Caco-2 (cell line): ENCODE measurements around the gene NTRK2. TPM values are rescaled to one million over a fixed set of nuclear protein-coding genes. Genes with fewer than 3 reads are reported as not detected.

Experiments
- BruUV-seq: library from RNA; stranded (reverse); fragments of 400-500 nt; replicated peaks from 2 replicates; lab custom pipeline; 2021; lab: Mats Ljungman, UMichigan
- CTCF ChIA-PET: fragments of 300-600 bp; sonication (Branson Sonifier 250); formaldehyde crosslinking; loops from one replicate; lab custom pipeline; 2022; ENCODE audit warnings: antibody characterized with exemption; lab: Charles Lee
- POLR2A ChIA-PET: fragments of 300-600 bp; sonication (Branson Sonifier 250); formaldehyde crosslinking; loops from one replicate; lab custom pipeline; 2022; ENCODE audit warnings: antibody characterized with exemption; lab: Charles Lee
- DNase-seq, 2 experiments: peaks; one replicate each; pipeline versions ENCODE4 v3.0.0 to v3.0.0-alpha.2; 2020 to 2022
- H3K27me3 ChIP-seq: replicated peaks from 2 replicates; pipeline ENCODE4 v1.6.0; 2011; ENCODE audit warnings: low read length; ENCODE audit not compliant: control insufficient read depth, insufficient read depth
- H3K36me3 ChIP-seq: 2 replicates; pipeline ENCODE4 v1.5.1; 2011; ENCODE audit warnings: low read length; ENCODE audit not compliant: control insufficient read depth, insufficient read depth
- H3K4me1 ChIP-seq: fragments of 250-450 bp; sonication (Bioruptor Pico); 2 replicates; pipeline ENCODE4 v1.5.1; 2020; ENCODE audit warnings: mild to moderate bottlenecking
- H3K4me3 ChIP-seq: 2 replicates; pipeline ENCODE4 v1.5.1; 2011; ENCODE audit warnings: low read depth, mild to moderate bottlenecking, control low read depth, low read length
- H3K9me3 ChIP-seq: fragments of 250-450 bp; sonication (Bioruptor Pico); 2 replicates; pipeline ENCODE4 v1.5.1; 2020; ENCODE audit warnings: mild to moderate bottlenecking, moderate library complexity
- H3K27ac Mint-ChIP-seq: one replicate; pipeline ENCODE4 v1.8.0; 2022; ENCODE audit warnings: mixed read lengths; ENCODE audit not compliant: unreplicated experiment
- H3K27me3 Mint-ChIP-seq: one replicate; pipeline ENCODE4 v1.8.0; 2022; ENCODE audit warnings: mixed read lengths; ENCODE audit not compliant: insufficient read depth, unreplicated experiment
- H3K36me3 Mint-ChIP-seq: one replicate; pipeline ENCODE4 v1.8.0; 2022; ENCODE audit warnings: mild to moderate bottlenecking, mixed read lengths; ENCODE audit not compliant: insufficient read depth, unreplicated experiment
- H3K4me1 Mint-ChIP-seq: one replicate; pipeline ENCODE4 v1.8.0; 2022; ENCODE audit warnings: low read depth, mixed read lengths; ENCODE audit not compliant: unreplicated experiment
- H3K4me3 Mint-ChIP-seq: one replicate; pipeline ENCODE4 v1.8.0; 2022; ENCODE audit warnings: mild to moderate bottlenecking, moderate library complexity, mixed read lengths; ENCODE audit not compliant: unreplicated experiment
- H3K9me3 Mint-ChIP-seq: one replicate; pipeline ENCODE4 v1.8.0; 2022; ENCODE audit warnings: mixed read lengths; ENCODE audit not compliant: unreplicated experiment
- CTCF ChIP-seq, 2 experiments: fragments of 200-600 bp in 1 of 2; IDR thresholded peaks; 1 replicate in 1 of 2; 2 replicates in 1 of 2; pipeline versions ENCODE4 v1.5.1 to v1.8.0; 2011 to 2022; ENCODE audit warnings: antibody characterized with exemption in 1 of 2, control low read depth in 1 of 2, inconsistent platforms in 1 of 2, low read depth in 1 of 2, low read length in 1 of 2, mild to moderate bottlenecking in 1 of 2, moderate library complexity in 1 of 2; ENCODE audit not compliant: insufficient read depth in 1 of 2, severe bottlenecking in 1 of 2, unreplicated experiment in 1 of 2
- intact Hi-C: fragments of 100-400 bp; cut with micrococcal nuclease; formaldehyde crosslinking; loops from one replicate; pipeline ENCODE4 v1.10.0; 2022; ENCODE audit not compliant: unreplicated experiment
- total RNA-seq: library from RNA; stranded (reverse); gene quantifications from 2 replicates; pipeline ENCODE4 v1.2.3, GENCODE V29; 2022

The NTRK2 gene
- total RNA-seq, 1 experiment from 2014 or later, result not detected

- H3K27me3 Mint-ChIP-seq, result no peaks in the 10 kb centered on the region
- H3K27ac Mint-ChIP-seq, result no peak overlapping the region
- no peaks in the 10 kb centered on the region for H3K4me1 Mint-ChIP-seq
- no peaks in the 10 kb centered on the region for H3K9me3 Mint-ChIP-seq
- Histone ChIP-seq H3K27me3 (no peaks in the 10 kb centered on the region), H3K36me3 (no peaks in the 10 kb centered on the region), H3K9me3 (no peaks in the 10 kb centered on the region), H3K4me3 (no peak overlapping the region), H3K4me1 (no peaks in the 10 kb centered on the region)
- H3K36me3 Mint-ChIP-seq, result no peaks in the 10 kb centered on the region
- POLR2A ChIA-PET, result no interaction called here
- intact Hi-C loops, result no loop called here
- CTCF ChIA-PET, result no interaction called here
- no peak for TF ChIP-seq CTCF (IDR thresholded peaks at IDR 0.05; ENCODE audit: insufficient read depth in 1 of 2, low read depth in 1 of 2, low read length in 1 of 2, severe bottlenecking in 1 of 2, unreplicated experiment in 1 of 2)
- DNase-seq, result no peak
- no peak overlapping the region for H3K4me3 Mint-ChIP-seq
- BruUV-seq, result no TSS peak
Measured at GRCh38 chr9:84886866-84887265, 217.3 kb downstream of the NTRK2 start.

GRCh38 chr9:84891924-84892323 is 222.4 kb downstream of the NTRK2 start:
- no peaks in the 10 kb centered on the region for H3K4me1 Mint-ChIP-seq
- H3K9me3 Mint-ChIP-seq, result no peaks in the 10 kb centered on the region
- no TSS peak for BruUV-seq
- ChIA-PET POLR2A (no interaction called here), CTCF (no interaction called here)
- no peaks in the 10 kb centered on the region for H3K27me3 ChIP-seq
- intact Hi-C loops, result no loop called here
- H3K9me3 ChIP-seq, result no peaks in the 10 kb centered on the region
- no peaks in the 10 kb centered on the region for H3K36me3 ChIP-seq
- DNase-seq, result no peak
- H3K27ac Mint-ChIP-seq, result no peak overlapping the region
- no peak for TF ChIP-seq CTCF (IDR thresholded peaks at IDR 0.05; ENCODE audit: insufficient read depth in 1 of 2, low read depth in 1 of 2, low read length in 1 of 2, severe bottlenecking in 1 of 2, unreplicated experiment in 1 of 2)
- H3K36me3 Mint-ChIP-seq, result no peaks in the 10 kb centered on the region
- H3K4me3 ChIP-seq, result no peak overlapping the region
- no peaks in the 10 kb centered on the region for H3K4me1 ChIP-seq
- H3K27me3 Mint-ChIP-seq, result no peaks in the 10 kb centered on the region
- H3K4me3 Mint-ChIP-seq, result no peak overlapping the region

GRCh38 chr9:84893419-84894128 is 224.0 kb downstream of the NTRK2 start:
- H3K4me1 Mint-ChIP-seq, result no peaks in the 10 kb centered on the region
- CTCF ChIA-PET, result no interaction called here
- H3K27me3 ChIP-seq, result no peaks in the 10 kb centered on the region

More at GRCh38 chr9:84893419-84894128, 224.0 kb downstream of the NTRK2 start:
- intact Hi-C loops, result no loop called here
- POLR2A ChIA-PET, result no interaction called here
- Histone ChIP-seq H3K36me3 (no peaks in the 10 kb centered on the region), H3K9me3 (no peaks in the 10 kb centered on the region), H3K4me1 (no peaks in the 10 kb centered on the region), H3K4me3 (no peak overlapping the region)
- no TSS peak for BruUV-seq
- Mint-ChIP-seq H3K27me3 (no peaks in the 10 kb centered on the region), H3K4me3 (no peak overlapping the region), H3K36me3 (no peaks in the 10 kb centered on the region), H3K9me3 (no peaks in the 10 kb centered on the region), H3K27ac (no peak overlapping the region)
- TF ChIP-seq CTCF (IDR thresholded peaks at IDR 0.05; ENCODE audit: insufficient read depth in 1 of 2, low read depth in 1 of 2, low read length in 1 of 2, severe bottlenecking in 1 of 2, unreplicated experiment in 1 of 2), result no peak
- DNase-seq, result no peak
